ENCODE measurements around the gene SMG6.
"Not testable (repeated sequence)": the region's sequence is repeated elsewhere in the genome, so short reads cannot be mapped to it uniquely, and the experiment has no call there.

Gene SMG6

DNA sequence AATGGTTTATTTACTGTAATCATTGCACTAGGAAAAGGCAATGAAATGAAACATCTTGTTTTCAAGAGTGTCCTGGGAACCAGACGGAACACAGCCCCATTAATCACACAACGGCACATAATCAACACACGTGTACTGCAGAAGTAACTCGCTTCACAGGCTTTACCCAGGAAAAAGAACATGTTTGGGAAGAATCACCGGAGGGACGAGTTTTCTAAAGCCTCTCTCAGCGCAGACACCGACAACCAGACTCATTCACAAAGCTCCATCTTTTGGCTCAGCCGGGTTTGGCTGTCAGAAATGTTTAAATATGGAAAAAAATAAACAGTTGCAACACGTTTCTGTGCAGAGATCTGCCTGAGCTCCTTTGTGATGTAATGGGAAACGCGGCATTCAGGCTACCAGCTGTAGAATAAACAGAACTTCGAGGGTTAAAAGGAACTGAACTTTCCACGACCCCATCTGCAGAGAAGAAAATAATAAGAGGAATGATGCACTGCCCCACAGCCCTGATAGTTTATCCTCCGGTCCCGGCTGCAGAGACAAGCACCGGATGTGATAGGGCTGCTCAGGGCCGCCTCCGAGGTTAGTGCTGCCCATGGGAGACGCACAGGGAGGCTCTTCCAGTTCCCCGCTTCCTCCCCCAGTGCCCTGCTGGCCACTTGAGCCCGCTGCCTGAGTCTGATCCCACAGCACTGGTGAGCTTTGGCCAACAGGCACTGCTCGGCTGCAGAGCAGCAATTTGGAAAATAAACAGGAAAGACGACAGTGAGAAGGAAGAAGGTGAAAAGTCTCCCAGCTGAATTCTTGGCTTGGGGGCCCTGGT is 128.9 kb downstream of the SMG6 start:
- DNase-seq: no peak

DNA sequence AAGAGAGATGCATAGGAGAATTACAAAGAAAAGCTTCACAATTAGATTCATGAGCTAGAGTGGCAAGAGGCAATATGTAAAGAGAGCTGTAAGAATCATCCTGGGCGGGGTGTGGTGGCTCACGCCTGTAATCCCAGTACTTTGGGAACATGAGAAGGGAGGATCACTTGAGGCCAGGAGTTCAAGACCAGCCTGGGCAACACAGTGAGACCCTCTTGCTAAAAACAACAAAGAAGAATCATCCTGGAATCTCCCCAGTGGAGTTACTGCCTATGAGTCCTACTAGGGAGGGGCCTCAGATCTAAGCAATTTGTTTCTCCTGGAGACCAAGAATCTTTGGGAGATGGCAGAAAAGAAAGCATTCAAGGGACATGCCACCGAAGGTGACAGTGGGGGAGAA is 129.6 kb downstream of the SMG6 start:
- DNase-seq: no peak

DNA sequence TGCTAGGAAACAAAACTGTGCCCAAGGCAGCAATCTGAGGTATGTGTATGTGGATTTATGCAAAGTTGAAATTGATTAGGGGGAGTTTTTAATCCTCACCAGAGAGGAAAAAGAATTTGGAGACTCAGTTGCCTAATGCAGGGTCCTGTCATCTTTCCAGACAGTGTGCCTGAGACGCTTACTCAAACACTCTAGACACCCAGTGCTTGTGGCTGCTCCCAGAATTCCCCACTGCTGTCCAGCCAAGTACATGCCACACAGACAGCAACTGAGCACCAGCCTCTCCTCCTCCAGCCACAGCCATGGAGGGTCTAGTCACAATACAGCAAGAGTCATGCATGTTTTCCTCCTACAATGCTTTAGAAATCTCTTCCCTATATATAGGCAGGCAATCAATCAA is 130.6 kb downstream of the SMG6 start:
- no peak for DNase-seq

DNA sequence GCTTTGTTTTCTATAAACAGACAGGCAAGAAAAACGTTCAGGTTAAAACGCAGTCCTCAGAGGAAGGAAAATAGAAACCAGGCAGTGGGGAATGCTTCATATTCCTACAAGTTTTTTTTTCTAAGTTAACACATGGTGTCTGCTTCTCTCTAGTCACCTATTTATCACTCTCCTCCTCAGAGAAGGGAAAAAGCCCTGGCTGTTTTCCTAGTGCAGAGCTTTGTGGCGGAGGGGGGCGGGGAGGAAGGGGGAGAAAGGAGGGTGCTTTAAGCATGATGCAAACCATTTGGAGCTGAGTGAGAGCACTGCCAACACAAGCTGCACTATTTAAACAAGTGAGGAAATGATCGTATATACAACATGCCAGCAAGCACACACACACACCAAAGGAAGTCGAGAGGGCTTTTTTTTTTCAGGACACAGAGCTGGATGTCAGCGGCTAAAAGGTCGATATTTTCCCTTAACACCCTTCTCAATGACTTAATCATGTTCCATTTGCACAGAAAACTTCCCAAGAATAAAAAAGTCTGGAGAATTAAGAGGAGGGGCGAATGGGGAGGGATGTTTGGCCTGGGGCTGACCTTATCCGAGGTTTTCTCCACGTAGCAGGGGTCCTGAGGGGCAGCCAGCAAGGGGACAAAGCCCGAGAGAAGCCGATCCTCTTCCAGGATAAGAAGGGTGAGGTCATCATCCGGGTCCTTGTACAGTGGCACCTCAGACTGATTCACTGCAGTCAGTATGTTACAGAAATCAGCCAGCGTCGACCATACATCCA is 131.3 kb downstream of the SMG6 start:
- DNase-seq: peak; percentile 47 to 49

DNA sequence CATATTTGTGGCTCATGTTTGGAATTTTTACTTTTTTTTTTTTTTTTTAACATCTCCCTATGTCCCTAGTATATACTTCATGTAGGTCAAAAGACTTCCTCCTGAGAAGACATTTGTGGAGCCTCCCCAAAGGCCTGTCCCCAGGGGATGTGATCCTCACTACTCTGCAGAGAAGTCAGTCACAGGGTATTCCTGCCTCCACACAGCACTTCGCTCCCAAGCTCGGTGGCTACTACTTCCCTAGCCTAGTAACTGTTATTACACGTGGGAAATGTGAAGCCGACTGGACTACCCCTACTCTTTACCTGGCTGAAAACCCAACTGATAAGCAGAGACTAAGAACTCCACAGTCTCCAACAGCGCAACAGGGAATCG is 131.9 kb downstream of the SMG6 start:
- DNase-seq: no peak

DNA sequence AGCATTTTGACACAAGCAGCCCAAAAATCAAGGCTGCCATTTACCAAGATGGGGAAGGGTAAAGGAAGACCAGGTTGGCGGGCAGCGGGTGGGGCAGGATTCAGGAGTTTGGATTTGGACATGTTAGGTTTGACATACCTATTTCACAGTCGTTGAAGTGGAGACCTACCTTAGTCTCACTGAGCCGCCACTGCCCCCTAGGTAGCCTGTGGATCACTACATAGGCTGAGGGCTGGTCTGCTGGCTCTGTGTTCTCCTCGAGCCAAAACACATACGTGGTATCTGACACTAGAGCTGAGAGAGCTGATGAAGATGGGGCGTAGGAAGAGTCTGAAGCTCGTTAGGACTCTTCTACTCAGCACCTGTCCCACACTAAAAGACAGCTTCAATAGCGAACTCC is 133.6 kb downstream of the SMG6 start:
- DNase-seq: no peak

DNA sequence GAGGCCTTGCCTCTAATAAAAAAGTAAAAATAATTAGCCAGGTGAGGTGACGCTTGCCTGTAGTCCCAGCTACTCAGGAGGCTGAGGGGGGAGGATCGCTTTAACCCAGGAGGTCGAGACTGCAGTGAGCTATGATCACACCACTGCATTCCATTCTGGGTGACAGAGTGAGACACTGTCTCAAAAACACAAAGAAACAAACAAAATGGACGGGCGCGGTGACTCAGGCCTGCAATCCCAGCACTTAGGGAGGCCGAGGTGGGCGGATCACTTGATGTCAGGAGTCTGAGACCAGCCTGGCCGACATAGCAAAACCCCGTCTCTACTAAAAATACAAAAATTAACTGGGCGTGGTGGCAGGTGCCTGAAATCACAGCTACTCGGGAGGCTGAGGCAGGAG is 137.9 kb downstream of the SMG6 start:
- DNase-seq: not testable (repeated sequence)

DNA sequence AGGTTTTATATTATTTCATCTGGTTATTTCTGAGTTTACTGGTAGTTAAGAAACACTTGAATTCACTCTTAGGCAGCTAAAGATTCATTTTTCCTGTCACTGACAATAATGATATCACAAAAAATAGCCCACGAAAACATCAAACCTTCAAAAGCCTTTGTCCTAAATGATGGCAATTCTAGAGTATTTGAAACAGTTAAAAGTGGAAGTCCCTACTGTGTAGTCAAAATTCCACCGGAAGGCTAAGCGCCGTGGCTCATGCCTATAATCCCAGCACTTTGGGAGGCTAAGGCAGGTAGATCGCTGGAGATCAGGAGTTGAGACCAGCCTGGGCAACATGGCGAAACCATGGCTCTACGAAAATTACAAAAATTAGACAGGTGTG is 145.2 kb downstream of the SMG6 start:
- DNase-seq: no peak

DNA sequence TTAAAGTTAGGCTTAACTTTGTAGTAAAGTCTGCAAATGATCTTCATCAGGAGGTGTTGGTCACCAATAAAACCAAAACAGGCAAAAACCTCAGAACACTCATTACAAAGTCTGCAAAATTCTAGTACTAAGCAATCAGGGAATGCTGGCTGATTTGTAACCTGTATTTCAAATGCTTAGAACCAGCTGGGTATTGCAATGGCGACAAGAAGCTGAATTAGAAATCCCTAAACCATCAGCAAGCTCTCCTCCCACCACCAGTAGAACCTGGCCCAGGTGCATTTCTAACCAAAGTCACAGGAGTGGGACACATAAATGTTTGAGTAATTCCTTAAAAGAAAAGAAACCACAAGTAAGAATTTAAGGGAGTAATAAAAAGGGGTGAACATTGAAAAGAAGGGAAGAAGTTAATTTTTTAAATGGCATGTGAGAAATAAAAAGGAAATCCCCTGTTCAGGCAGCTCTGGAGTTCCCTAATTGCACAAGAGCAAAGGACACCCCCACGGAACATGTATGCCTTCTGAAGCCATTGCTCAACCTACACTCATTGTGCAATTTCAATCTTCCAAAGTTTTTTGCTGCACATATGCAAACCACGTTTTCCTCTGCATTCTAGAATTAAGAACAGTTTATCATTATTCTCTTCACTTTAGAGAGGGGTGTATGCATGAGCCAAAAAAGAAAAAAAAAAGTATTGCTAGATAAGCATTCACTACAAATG is 145.8 kb downstream of the SMG6 start:
- no peak for DNase-seq

DNA sequence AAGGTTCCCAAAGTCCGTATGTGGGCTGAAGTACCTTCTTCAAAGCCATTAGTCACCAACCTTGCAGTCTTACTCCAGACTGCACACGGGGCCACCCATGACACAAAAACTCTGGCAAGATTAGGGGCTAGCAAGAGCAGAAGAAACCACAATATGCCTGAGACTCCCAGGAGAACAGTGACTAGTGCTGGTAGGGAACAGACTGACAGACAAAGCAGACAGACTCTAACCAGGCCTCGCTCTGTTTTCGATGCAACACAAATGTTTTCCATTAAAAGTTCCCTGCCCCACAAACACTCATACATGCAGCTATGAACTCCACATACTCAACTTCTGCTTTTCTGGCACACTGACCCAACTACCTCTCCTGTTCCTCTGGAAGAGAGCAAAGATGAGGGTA is 146.5 kb downstream of the SMG6 start:
- DNase-seq: no peak

DNA sequence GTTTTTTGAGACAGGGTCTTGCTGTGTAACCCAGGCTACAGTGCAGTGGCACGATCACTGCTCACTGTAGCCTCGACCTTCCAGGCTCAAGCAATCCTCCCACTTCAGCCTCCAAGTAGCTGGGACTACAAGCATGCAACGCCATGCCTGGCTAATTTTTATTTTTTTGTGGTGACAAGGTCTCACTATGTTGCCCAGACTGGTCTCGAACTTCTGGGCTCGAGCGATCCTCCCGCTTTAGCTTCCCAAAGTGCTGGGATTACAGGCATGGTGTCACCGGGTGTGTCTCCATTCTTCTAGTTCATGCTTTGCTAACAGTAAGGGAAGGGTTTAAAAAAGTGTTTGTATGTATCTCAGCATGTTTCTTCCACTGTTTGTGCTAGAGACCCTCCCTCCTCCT is 146.9 kb downstream of the SMG6 start:
- no peak for DNase-seq

DNA sequence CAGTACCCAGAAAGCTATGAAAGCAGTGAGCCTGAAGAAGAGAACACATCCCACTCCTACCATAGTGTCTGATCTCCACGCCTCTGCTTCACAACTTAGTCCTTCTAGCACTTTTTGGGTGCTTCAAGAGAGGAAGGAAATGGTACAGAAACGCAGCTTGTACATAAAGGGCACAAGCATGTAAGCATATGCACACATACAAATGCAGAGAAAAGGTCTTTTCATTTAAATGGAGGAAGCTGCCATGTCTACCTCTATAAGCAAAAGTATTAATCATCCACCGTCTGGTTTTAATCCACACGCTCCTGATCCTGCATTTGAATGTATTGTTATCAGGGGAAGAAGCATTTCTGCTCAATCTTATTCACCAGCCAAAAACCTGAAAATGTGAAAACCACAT is 148.0 kb downstream of the SMG6 start:
- no peak for DNase-seq

DNA sequence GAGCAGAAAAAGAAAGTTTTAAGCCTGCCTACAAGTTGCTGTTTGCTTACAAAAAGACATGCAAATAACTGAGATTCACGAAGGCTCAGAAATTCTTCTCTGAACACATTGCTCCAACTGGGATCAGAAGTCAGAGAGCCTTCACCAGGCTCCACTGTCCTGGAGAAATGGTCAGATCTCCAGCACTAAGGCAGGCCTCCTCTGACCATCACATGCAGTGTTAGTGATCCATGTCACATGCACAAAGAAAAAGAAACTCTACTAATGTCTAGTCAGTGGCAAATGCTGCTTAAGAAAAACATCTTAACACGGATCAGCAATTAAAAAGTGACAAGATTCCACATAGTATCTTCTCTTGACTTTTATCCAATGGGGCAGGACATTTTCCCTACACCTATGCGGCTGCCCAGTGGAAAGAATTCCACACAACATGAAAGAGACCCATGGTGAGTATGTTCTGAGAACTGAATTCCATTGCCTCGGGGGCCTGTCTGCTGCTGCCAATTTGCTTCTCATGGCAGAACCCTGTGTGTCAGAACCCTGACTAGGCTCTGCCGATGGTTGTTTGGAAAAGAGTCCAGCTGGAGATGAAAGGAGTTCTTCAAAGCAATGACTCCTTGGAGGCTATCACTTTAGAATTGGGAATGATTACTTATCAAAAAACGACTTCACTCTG is 152.1 kb downstream of the SMG6 start:
- DNase-seq: no peak

DNA sequence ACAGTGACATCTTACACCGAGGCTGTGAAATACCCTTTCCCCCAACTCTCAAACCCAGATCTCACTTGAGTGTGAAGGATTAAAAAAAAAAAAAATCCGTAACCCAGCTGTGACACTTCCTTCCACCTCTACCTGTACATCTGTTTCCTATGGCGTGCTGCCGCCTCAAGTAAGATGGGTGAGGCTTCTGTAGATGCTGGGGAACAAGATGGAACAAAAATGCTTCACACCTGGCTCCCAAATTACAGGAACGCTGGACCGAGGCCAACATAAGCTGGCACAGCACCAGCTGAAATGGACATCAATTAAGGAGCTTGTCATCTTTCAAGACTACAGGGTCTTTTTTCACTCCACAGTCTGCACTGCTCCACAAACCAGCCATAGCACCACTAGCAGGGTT is 152.8 kb downstream of the SMG6 start:
- no peak for DNase-seq

DNA sequence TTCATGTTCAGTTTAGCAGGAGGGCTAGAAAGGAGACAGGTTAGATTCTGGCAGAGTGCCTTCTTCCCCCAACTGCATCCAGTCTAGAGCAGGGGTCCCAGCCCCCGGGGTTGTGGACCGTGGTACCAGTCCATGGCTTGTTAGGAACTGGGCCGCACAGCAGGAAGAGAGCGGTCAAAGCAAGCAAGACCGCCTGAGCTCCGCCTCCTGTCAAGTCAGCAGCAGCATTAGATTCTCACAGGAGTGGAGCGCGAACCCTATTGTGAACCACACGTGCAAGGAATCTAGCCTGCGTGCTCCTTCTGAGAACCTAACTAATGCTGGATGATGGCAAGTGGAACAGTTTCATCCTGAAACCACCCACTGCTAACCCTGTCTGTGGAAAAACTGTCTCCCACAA is 153.7 kb downstream of the SMG6 start:
- no peak for DNase-seq

DNA sequence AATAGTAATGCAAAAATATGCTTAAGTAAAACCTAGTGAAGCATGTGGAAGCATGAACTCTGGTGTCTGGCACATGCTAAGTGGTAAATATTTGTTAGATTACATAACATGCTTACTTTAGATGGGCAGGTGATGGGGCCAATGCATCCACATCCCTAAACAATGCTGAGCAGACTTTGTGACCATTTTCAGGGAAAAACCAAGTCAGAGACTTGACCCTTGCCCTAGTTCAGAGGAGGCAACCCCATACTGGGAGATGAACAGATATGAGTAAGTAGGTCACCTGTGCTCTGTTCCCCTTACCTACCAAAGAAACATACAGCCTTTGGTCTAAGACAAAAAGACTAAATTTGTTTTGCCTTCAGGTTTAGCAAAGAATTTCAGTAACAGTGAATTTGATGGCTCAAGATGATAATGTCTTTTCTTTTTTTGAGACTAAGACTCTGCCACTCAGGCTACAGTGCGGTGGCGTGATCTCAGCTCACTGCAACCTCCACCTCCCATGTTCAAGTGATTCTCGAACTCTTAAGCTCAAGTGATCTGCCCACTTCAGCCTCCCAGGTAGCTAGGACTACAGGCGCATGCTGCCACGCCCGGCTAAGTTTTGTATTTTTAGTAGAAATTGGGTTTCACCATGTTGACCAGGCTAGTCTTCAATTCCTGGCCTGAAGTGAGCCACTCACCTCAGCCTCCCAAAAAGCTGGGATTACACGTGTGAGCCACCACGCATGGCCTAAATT is 157.3 kb downstream of the SMG6 start:
- DNase-seq: no peak

DNA sequence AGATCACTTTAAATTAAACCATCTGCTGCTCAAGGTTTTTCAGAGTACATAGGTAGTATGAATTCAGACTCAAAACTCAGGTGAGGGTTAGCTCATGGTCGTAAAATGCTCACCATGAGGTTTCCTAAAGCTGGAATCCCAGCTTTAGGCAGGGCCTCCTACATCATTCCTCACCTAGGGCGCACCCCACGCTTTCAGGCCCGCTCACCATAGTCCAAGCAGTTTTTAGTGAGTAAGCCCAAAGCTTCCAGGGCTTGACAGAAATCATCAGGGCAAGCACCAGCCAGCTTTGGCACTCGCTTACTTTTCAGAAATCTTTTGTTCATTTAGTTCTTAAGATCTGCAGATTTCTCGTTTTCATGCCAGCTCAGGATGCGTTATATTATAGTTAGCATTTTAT is 158.9 kb downstream of the SMG6 start:
- no peak for DNase-seq

DNA sequence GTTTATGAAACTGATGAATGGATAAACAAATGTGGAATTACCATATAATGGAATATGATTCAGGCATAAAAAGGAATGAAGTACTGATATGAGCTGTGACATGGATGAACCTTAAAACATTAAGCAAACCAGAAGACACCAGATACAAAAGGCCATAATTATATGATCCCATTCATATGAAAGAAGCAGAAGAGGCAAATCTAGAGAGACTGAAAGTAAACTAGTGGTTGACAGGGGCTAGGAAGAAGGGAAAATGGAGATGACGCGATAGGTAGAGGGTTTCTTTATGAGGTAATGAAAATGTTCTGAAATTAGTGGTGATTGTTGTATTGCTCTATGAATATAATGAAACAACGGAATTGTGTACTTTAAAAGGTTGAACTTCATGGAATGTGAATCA is 160.3 kb downstream of the SMG6 start:
- DNase-seq: no peak

DNA sequence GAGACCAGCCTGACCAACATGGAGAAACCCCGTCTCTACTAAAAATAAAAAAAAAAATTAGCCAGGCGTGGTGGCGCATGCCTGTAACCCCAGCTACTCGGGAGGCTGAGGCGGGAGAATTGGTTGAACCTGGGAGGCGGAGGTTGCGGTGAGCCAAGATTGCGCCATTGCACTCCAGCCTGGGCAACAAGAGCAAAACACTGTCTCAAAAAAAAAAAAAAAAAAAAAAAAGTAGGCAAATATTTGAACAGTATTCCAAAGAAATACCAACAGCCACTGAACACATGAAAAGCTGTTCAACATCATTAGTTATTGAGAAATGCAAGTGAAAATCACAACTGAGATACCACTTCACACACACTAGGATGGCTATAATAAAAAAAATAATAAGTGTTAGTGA is 160.9 kb downstream of the SMG6 start:
- not testable (repeated sequence) for DNase-seq

DNA sequence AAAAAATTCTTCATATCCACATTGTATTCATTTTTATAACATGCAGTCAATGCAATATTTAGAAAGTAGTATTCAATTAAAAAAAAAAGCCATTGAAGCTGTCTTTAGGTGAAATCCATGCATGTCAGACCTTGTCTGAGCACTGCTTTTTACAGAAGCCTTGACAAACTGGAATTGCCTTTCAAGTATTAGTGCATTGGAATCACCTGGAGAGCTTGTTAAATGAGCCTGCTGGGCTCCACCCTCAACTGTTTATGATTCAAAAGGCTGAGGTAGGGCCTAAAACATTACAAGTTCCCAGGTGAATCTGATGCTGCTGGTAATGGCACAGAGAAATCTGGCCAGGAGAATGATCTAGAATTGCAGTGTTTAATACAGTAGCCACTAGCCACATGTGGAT is 162.9 kb downstream of the SMG6 start:
- DNase-seq: no peak

DNA sequence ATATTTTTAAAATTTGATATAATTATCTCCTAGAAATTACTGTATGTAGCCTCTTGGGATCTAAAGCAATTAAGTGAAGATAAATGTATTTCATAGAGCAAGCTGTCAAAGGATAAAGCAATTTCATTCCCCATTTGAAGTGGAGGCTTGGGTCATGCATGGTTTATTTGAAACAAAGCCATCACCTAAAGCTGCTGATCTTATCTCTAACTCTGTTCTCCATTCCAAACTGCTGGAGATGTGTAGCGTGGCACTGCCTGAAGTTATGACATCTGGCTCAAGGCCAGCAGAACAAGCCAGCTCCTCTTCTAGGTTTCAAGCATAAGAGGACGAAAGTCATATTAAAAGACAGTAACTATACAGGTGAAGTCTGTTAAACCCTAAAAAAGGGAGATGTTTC is 164.8 kb downstream of the SMG6 start:
- no peak for DNase-seq

DNA sequence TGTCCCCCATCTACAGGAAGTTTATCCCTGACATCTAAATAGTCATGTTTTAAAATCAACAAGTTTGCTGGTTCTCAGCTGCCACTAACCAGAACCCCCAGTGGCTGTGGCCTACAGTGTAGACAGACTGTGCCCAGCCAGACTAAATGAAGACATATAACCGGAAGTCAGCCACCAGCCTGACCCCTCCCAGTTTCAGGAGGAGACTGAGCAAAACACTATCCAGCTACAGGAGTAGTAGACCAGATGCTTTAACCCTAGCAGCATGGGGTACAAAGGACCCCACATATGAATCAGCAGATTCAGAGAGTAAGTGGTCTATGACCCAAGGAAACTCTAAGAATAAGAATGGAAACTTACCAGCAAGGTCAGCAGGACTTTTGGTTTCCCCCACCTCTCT is 165.3 kb downstream of the SMG6 start:
- no peak for DNase-seq
